Ectodermal cell (in vitro differentiated cells): ENCODE measurements around the gene ADPRM.

Experiments
- H3K27ac ChIP-seq: 2 replicates; pipeline ENCODE4 v1.7.0; 2013; ENCODE audit warnings: mild to moderate bottlenecking, low read depth, low read length; ENCODE audit not compliant: insufficient read depth, poor library complexity, severe bottlenecking
- H3K27me3 ChIP-seq: 2 replicates; pipeline ENCODE4 v1.7.0; 2013; ENCODE audit warnings: mild to moderate bottlenecking, low read length; ENCODE audit not compliant: insufficient read depth, control insufficient read depth, poor library complexity, severe bottlenecking
- H3K36me3 ChIP-seq: one replicate; pipeline ENCODE4 v1.7.0; 2013; ENCODE audit warnings: low read length; ENCODE audit not compliant: control insufficient read depth, insufficient read depth
- H3K4me1 ChIP-seq: one replicate; pipeline ENCODE4 v1.7.0; 2013; ENCODE audit warnings: low read length; ENCODE audit not compliant: control insufficient read depth, insufficient read depth
- H3K4me3 ChIP-seq: 2 replicates; pipeline ENCODE4 v1.7.0; 2013; ENCODE audit warnings: low read depth, low read length, control low read depth; ENCODE audit not compliant: insufficient read depth
- H3K9me3 ChIP-seq: 2 replicates; pipeline ENCODE4 v1.7.0; 2013; ENCODE audit warnings: mild to moderate bottlenecking, low read length, moderate library complexity; ENCODE audit not compliant: control insufficient read depth
- WGBS, 2 experiments: methylation state at CpG; one replicate each; pipeline ENCODE4 v1.1.7; 2013; ENCODE audit warnings: missing lambda C conversion rate in 2 of 2; 5-methylcytosine and 5-hydroxymethylcytosine counted together

The ADPRM gene

DNA sequence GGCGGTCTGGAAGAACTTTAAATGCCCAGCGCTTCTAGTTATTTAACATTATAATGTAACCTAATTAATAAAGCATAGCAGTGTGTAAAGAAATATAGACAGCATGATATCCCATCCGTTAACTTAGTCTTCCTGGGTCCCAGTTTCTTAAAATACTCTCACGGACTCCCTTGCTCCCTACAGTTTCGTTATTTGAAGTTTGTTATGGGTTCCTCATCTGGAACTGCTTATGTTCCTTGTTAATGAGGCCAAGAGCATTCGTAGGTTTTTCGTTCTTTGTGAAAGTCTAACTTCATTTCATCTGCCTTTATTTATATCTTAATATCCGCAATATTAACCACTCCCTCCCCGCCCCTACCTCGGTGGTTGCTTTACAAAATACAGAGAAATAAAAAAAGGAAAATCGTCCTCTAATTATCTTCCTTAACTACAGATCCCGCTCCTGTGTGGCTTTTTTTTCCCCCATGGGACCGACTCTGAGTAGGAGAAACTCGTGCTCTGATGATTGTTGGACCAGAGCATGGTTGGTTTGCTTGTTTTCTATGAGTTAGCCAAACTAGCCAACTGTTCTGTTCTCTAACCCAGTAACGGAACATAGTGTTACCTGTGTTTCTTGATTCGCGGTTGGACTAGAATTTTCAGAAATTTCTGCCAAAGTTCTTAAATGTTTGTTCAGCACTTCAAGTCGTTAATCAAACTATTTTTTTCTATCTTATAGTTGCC is 863 bp downstream of the ADPRM start:
- WGBS, 2 experiments, result 37 to 50% methylated on average over 13 to 18 of the region's 18 CpGs
- Histone ChIP-seq H3K4me3 (peak overlapping the region; percentile 90), H3K4me1 (peaks cover 10% of the 10 kb centered on the region), H3K9me3 (no peaks in the 10 kb centered on the region), H3K27me3 (no peaks in the 10 kb centered on the region), H3K27ac (no peak overlapping the region), H3K36me3 (peaks cover 7% of the 10 kb centered on the region)

DNA sequence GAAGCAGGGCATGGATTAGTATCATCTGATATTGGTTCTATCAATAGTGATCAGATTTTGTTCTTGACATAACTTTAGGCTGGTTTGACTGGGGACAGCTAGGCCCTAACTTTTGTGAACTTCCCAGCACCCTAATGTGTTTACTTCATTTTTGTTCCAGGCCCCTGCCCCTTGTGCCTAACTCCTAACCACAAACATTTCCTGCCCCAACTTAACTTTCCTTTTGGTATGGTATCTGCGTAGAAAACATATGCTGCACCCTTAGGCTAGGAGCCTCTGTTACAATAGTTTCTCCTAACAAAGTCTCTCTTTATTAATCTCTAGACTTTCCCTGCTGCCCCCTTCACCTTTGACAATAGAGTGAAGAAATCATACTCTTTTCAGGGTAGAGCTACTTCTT is 2.5 kb downstream of the ADPRM start:
- no peaks in the 10 kb centered on the region for H3K27me3 ChIP-seq
- no peak overlapping the region for H3K27ac ChIP-seq
- peaks cover 4% of the 10 kb centered on the region for H3K36me3 ChIP-seq
- H3K9me3 ChIP-seq, result no peaks in the 10 kb centered on the region
- no peak overlapping the region for H3K4me3 ChIP-seq
- peaks cover 10% of the 10 kb centered on the region for H3K4me1 ChIP-seq
- WGBS, 2 experiments, result 97 to 100% methylated on average over 1 of the region's 1 CpG

DNA sequence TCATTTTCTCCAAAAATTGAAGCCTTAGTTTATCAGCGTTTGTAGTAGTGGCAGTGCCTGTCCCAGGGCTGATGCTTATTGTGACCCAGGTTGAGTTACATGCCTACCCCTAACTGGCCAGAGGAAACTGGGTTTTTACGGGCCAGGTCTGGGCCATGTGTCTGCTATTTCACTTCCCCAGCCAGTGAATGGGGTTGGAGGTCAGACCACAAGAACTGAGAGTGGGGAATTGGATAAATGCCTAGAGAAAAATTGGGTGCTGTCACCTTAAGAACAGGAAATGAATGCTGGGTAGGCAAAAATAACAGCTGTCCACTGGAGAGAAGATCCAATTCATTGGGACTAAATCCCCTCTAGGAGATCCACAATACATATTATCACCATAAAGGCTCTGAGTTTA is 5.2 kb downstream of the ADPRM start:
- no peak overlapping the region for H3K4me3 ChIP-seq
- no peak overlapping the region for H3K27ac ChIP-seq
- H3K4me1 ChIP-seq, result peaks cover 5% of the 10 kb centered on the region
- H3K27me3 ChIP-seq, result no peaks in the 10 kb centered on the region
- peaks cover 3% of the 10 kb centered on the region for H3K36me3 ChIP-seq
- WGBS, 2 experiments, result 89 to 92% methylated on average over 2 of the region's 2 CpGs
- H3K9me3 ChIP-seq, result no peaks in the 10 kb centered on the region

DNA sequence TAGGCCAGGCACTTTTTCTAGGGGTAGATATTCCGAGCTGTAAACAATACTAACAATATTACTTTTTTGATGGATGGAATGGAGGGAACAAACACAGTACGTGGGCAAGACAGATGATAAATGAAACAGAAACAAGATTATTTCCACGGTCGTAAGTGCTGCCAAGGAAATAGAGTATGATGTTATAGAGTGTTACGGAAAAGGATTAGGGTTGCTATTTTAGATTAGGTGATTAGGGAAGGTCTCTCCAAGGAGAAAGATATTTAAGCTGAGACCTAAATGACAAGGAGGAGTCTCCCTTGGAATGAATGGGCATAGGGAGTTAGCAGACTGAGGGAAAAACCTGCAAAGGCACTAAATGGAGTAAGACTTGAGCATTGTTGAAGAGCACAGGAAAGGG is 8.3 kb downstream of the ADPRM start:
- no peaks in the 10 kb centered on the region for H3K4me1 ChIP-seq

DNA sequence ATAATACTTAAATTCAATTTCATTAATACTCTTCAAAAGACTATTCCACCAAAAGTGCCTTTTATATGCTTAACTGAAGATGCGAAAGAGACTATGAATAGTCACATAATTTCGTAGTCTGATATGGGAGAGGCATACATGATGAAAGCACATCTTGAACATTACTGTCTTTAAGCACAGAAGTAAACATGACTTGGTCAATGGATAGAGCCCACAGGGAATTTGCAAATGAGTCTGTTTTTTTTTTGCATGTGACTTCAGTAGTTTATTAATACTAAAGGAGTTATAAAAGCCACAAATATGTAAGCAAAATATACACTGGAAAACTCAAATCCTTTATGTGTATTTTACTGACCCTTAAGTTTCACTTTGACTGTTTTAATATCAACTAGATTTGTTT is 15.9 kb downstream of the ADPRM start:
- no peak overlapping the region for H3K4me3 ChIP-seq
- no peak overlapping the region for H3K27ac ChIP-seq
- WGBS, 2 experiments, result 94 to 95% methylated on average over 2 of the region's 2 CpGs
- H3K36me3 ChIP-seq, result peaks cover 10% of the 10 kb centered on the region
- no peaks in the 10 kb centered on the region for H3K4me1 ChIP-seq
- H3K27me3 ChIP-seq, result no peaks in the 10 kb centered on the region
- no peaks in the 10 kb centered on the region for H3K9me3 ChIP-seq

More for the DNA sequence above, 8.3 kb downstream of the ADPRM start:
- WGBS, 2 experiments, result 92 to 97% methylated on average over 4 of the region's 5 CpGs
- Histone ChIP-seq H3K27me3 (no peaks in the 10 kb centered on the region), H3K36me3 (peaks cover 3% of the 10 kb centered on the region), H3K4me3 (no peak overlapping the region), H3K27ac (no peak overlapping the region), H3K9me3 (no peaks in the 10 kb centered on the region)

DNA sequence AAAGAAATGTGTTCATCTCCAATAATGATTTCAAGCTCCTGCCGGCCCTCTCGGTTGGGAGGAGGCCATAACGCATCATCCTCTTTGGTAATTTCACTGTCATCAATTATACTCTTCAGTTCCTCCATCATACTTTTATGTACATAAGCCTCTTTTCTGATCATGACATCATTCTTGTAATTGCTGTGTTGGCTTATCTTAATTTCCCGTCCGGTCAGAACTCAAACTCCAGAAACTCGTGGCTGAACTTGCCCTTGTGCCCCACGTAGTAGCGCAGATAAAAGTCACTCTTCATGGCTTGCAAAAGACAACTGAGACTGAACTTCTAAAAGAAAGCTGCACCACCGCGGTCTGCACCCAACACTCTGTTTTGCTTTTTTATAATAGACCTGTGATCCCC is 18.8 kb downstream of the ADPRM start:
- H3K36me3 ChIP-seq, result peaks cover 9% of the 10 kb centered on the region
- no peaks in the 10 kb centered on the region for H3K4me1 ChIP-seq
- no peaks in the 10 kb centered on the region for H3K27me3 ChIP-seq
- 93 to 96% methylated on average over 10 of the region's 10 CpGs for WGBS, 2 experiments
- no peak overlapping the region for H3K27ac ChIP-seq
- no peak overlapping the region for H3K4me3 ChIP-seq
- H3K9me3 ChIP-seq, result no peaks in the 10 kb centered on the region

DNA sequence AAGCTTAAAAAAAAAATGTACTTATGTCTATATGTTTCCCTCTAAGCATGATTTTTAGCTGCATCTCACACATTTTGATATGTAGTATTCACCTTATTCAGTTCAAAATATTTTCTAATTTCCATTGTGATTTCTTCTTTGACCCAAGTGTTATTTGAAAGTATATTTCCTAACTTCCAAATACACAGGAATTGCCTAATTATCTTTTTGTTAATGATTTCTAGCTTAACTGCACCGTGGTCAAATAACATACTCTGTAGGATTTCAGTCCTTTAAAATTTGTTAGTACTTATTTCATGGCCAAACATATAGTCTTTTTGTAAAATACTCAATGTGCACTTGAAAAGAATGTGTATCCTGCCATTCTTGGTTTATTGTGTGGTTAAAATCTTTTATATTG is 21.2 kb downstream of the ADPRM start:
- Histone ChIP-seq H3K36me3 (no peaks in the 10 kb centered on the region), H3K9me3 (no peaks in the 10 kb centered on the region), H3K27ac (no peak overlapping the region), H3K4me3 (no peak overlapping the region), H3K27me3 (no peaks in the 10 kb centered on the region), H3K4me1 (no peaks in the 10 kb centered on the region)
- WGBS, 2 experiments, result no CpG with 5 or more reads among the region's 1 CpG

DNA sequence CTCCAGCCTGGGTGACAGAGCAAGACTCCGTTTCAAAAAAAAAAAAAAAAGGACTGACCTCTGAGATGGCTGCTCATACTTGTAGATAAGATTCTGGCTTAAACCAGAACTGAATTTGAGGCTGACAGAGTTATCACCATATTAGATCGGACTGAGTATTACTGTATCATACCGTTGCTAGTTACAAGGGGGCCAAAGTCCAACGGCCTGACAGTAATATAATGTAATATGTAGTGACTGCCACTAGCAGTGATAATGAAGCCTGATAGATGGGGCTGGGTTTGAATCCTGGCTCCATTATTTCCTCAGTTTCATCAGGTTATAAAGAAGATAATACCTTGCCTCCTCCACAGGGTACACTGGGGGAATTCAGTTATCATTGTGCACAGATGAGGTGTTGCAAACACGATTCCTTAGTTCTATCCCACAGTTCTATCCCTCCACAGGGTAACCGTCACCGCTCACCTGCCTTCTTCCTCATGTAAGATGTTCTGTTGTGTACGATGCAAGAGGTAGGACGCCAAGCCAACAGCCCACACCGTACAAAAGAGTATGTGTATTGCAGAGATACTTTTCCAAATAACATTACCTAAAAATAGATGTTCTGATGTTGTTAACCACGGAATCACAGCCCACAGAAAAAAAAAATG is 27.3 kb downstream of the ADPRM start:
- H3K36me3 ChIP-seq, result no peaks in the 10 kb centered on the region
- H3K4me3 ChIP-seq, result no peak overlapping the region
- no peak overlapping the region for H3K27ac ChIP-seq
- WGBS, 2 experiments, result 93 to 94% methylated on average over 7 to 11 of the region's 11 CpGs
- peaks cover 8% of the 10 kb centered on the region for H3K27me3 ChIP-seq
- no peaks in the 10 kb centered on the region for H3K9me3 ChIP-seq
- no peaks in the 10 kb centered on the region for H3K4me1 ChIP-seq

DNA sequence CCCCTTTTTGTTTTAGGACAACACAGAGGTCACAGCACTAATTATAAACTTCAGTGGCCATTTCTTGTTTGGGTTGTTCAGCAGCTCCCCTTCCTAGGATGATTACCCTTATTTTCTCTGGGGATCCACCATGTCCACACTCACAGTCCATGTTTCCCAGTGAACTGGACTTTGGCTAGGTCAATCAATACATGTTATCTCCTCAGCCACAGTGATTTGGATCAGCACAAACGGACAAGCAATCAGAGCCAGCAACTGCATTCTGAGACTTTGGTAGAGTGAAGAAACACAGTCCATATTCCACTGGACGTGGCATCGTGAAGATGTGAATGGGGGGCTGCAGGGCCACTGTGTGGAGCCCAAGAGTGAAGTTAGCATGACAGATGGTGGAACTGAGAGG is 27.9 kb downstream of the ADPRM start:
- WGBS, 2 experiments, result 89 to 96% methylated on average over 3 of the region's 3 CpGs

DNA sequence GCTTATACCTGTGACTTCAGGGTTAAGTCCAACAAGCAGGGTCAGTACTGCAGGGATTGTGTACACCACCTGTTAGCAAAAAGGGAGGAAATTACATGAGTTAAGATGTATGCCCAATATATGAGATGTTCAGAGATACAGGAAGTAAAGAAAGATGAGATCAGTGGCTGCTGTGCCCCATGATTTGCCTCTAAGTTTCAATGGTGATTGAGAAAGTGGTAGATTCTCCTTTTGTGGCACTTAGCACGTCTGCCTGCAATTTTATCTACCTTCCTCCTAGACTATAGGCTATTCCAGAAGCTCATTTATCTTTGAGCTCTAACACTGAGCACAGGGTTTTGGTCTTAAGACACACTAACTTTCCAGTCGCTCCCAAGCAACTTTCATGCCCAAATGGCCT is 28.8 kb downstream of the ADPRM start:
- Histone ChIP-seq H3K27me3 (peaks cover 16% of the 10 kb centered on the region), H3K4me3 (no peak overlapping the region), H3K36me3 (no peaks in the 10 kb centered on the region), H3K9me3 (no peaks in the 10 kb centered on the region), H3K27ac (no peak overlapping the region), H3K4me1 (peaks cover 2% of the 10 kb centered on the region)
- 60 to 61% methylated on average over 2 of the region's 2 CpGs for WGBS, 2 experiments

More for the DNA sequence above, 27.9 kb downstream of the ADPRM start:
- Histone ChIP-seq H3K4me3 (no peak overlapping the region), H3K36me3 (no peaks in the 10 kb centered on the region), H3K27me3 (peaks cover 11% of the 10 kb centered on the region), H3K27ac (no peak overlapping the region), H3K9me3 (no peaks in the 10 kb centered on the region), H3K4me1 (no peaks in the 10 kb centered on the region)
